ENCODE measurements around the gene LRRC4. TPM values are rescaled to one million over a fixed set of nuclear protein-coding genes. Genes with fewer than 3 reads are reported as not detected.

The LRRC4 gene
- total RNA-seq, 2 donors from 2014 or later: 1.5 TPM

DNA sequence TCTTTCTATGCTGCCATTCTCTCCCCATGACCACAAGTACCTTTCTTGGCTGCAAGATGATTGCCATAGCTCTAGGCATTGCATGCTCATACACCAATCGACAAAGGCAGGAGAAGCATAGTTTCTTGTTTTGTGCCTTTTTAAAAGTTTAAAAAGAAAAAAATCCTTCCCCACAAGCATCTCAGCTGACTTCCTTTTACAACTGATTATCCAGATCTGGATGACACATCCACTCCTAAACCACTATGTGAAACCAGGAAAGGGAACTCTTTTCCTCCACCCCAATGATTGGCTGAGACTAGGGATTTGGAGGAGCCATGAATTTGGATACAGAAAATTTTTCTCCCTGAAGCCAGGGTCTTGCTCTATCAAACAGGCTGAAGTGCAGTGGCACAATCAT is 14.5 kb upstream of the LRRC4 start:
- no peak overlapping the region for H3K4me3 ChIP-seq (ENCODE audit: low read length)
- Mint-ChIP-seq H3K36me3 (ENCODE audit: low read depth) (peaks cover 5% of the 10 kb centered on the region), H3K27ac (no peak overlapping the region), H3K4me3 (no peak overlapping the region), H3K27me3 (ENCODE audit: insufficient read depth) (no peaks in the 10 kb centered on the region), H3K9me3 (no peaks in the 10 kb centered on the region), H3K4me1 (no peaks in the 10 kb centered on the region)
- H3K36me3 ChIP-seq (ENCODE audit: control insufficient read depth, insufficient read depth, low read length): peaks cover 12% of the 10 kb centered on the region
- WGBS, 2 experiments (ENCODE audit: insufficient coverage in 1 of 2, insufficient read length in 1 of 2): 79 to 80% methylated on average over 1 of the region's 1 CpG
- no peak overlapping the region for H3K27ac ChIP-seq (ENCODE audit: low read depth, low read length)
- no peak for DNase-seq
- H3K4me1 ChIP-seq (ENCODE audit: control insufficient read depth, insufficient read depth, low read length): no peaks in the 10 kb centered on the region
- TF ChIP-seq CTCF (conservative IDR thresholded peaks at IDR 0.05): no peak
- H3K9ac ChIP-seq (ENCODE audit: extremely low read depth, low read length, poor library complexity, severe bottlenecking): no peak overlapping the region
- no peaks in the 10 kb centered on the region for H3K27me3 ChIP-seq (ENCODE audit: control insufficient read depth, insufficient read depth, low read length, poor library complexity, severe bottlenecking)
- H3K9me3 ChIP-seq (ENCODE audit: control insufficient read depth, low read length): no peaks in the 10 kb centered on the region

- H3K36me3 Mint-ChIP-seq (ENCODE audit: low read depth): peaks cover 5% of the 10 kb centered on the region
- H3K27ac Mint-ChIP-seq: no peak overlapping the region
- DNase-seq: no peak
- no peaks in the 10 kb centered on the region for H3K27me3 Mint-ChIP-seq (ENCODE audit: insufficient read depth)
- TF ChIP-seq CTCF (conservative IDR thresholded peaks at IDR 0.05): no peak
- H3K4me1 ChIP-seq (ENCODE audit: control insufficient read depth, insufficient read depth, low read length): no peaks in the 10 kb centered on the region
- no peak overlapping the region for H3K4me3 ChIP-seq (ENCODE audit: low read length)
- H3K27me3 ChIP-seq (ENCODE audit: control insufficient read depth, insufficient read depth, low read length, poor library complexity, severe bottlenecking): no peaks in the 10 kb centered on the region
- peaks cover 12% of the 10 kb centered on the region for H3K36me3 ChIP-seq (ENCODE audit: control insufficient read depth, insufficient read depth, low read length)
- H3K9me3 ChIP-seq (ENCODE audit: control insufficient read depth, low read length): no peaks in the 10 kb centered on the region
- no peak overlapping the region for H3K27ac ChIP-seq (ENCODE audit: low read depth, low read length)
- no peak overlapping the region for H3K9ac ChIP-seq (ENCODE audit: extremely low read depth, low read length, poor library complexity, severe bottlenecking)
- no peak overlapping the region for H3K4me3 Mint-ChIP-seq
- no peaks in the 10 kb centered on the region for H3K4me1 Mint-ChIP-seq
- 93% methylated on average over 1 of the region's 1 CpG; no CpG with 5 or more reads in 1 of the 2 experiments for WGBS, 2 experiments (ENCODE audit: insufficient coverage in 1 of 2, insufficient read length in 1 of 2)
- H3K9me3 Mint-ChIP-seq: no peaks in the 10 kb centered on the region
These were observed 13.9 kb upstream of the LRRC4 start for GRCh38 chr7:128045158-128045557.

DNA sequence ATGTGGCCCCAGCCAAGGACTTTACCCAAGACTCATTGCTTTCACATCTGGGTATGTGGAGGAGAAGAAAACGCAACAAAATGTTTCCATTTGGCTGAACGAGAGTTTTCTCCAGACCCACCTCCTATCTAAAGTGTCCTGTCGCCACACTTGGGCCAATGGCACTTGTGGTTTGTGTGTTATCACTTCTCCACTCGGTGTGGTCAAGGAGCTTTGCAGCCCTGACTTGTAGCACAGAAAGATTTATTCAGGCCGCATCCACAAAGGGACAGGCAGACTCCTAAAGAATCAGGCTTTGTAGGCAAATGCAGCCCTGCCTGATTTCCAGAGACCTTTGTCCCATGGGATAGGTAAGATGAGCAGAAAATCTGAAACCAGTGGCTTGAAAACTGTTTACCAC is 12.8 kb upstream of the LRRC4 start:
- H3K4me1 Mint-ChIP-seq: no peaks in the 10 kb centered on the region
- Histone ChIP-seq H3K9me3 (ENCODE audit: control insufficient read depth, low read length) (no peaks in the 10 kb centered on the region), H3K4me1 (ENCODE audit: control insufficient read depth, insufficient read depth, low read length) (no peaks in the 10 kb centered on the region), H3K27me3 (ENCODE audit: control insufficient read depth, insufficient read depth, low read length, poor library complexity, severe bottlenecking) (no peaks in the 10 kb centered on the region), H3K9ac (ENCODE audit: extremely low read depth, low read length, poor library complexity, severe bottlenecking) (no peak overlapping the region), H3K36me3 (ENCODE audit: control insufficient read depth, insufficient read depth, low read length) (peaks cover 12% of the 10 kb centered on the region), H3K4me3 (ENCODE audit: low read length) (no peak overlapping the region), H3K27ac (ENCODE audit: low read depth, low read length) (no peak overlapping the region)
- H3K4me3 Mint-ChIP-seq: no peak overlapping the region
- H3K9me3 Mint-ChIP-seq: no peaks in the 10 kb centered on the region
- DNase-seq: no peak
- no peak overlapping the region for H3K27ac Mint-ChIP-seq
- no peaks in the 10 kb centered on the region for H3K27me3 Mint-ChIP-seq (ENCODE audit: insufficient read depth)
- 96 to 100% methylated on average over 2 to 5 of the region's 5 CpGs for whole genome bisulfite sequencing, 2 experiments (ENCODE audit: insufficient coverage in 1 of 2, insufficient read length in 1 of 2)
- H3K36me3 Mint-ChIP-seq (ENCODE audit: low read depth): peaks cover 5% of the 10 kb centered on the region
- no peak for TF ChIP-seq CTCF (conservative IDR thresholded peaks at IDR 0.05)
